HepG2 (cell line): ENCODE measurements around the gene SEPHS1. TPM values are rescaled to one million over a fixed set of nuclear protein-coding genes. Genes with fewer than 3 reads are reported as not detected.
A peak's percentile ranks its signal among the peaks of the same experiment; 100 is the strongest.

Experiments used
- ATAC-seq: fragments of 200-7000 bp; cut with Tn5 transposase; 3 replicates; pipeline ENCODE4 v1.9.1; 2020; ENCODE audit warnings: mild to moderate bottlenecking, moderate library complexity
- BruUV-seq: library from RNA; stranded (reverse); fragments of 400-500 nt; replicated peaks from 2 replicates; lab custom pipeline; 2021; lab: Mats Ljungman, UMichigan
- CTCF ChIA-PET: fragments of 300-600 bp; formaldehyde crosslinking; extraction: SDS; loops from one replicate; lab custom pipeline; 2021; ENCODE audit warnings: low total read pairs, inconsistent platforms, low intra/inter-chr PET ratio; lab: Yijun Ruan, JAX
- POLR2A ChIA-PET: fragments of 350-600 bp; sonication (Branson Sonifier 250); formaldehyde crosslinking; loops from one replicate; lab custom pipeline; 2020; ENCODE audit warnings: antibody characterized with exemption, inconsistent platforms; lab: Yijun Ruan, JAX
- DNase-seq: peaks from one replicate; pipeline ENCODE4 v3.0.0-alpha.2; 2015; ENCODE audit warnings: low spot score
- FAIRE-seq: peaks from 3 replicates; lab custom pipeline; 2011; peaks lifted over from hg19 to GRCh38; lab: Jason Lieb, UNC
- H2AFZ ChIP-seq: one replicate; pipeline ENCODE4 v1.6.1; 2011; ENCODE audit warnings: low read length, inconsistent platforms
- H3K27ac ChIP-seq: fragments of 300-600 bp; 3 replicates; pipeline ENCODE4 v1.8.0; 2011; ENCODE audit warnings: mixed run types, mild to moderate bottlenecking, mixed read lengths, low read length, inconsistent platforms; ENCODE audit not compliant: insufficient read depth; ENCODE audit errors: extremely low read length
- H3K27me3 ChIP-seq, 2 experiments: fragments of 200-600 bp in 1 of 2; 2 replicates in 1 of 2; 3 replicates in 1 of 2; pipeline versions ENCODE4 v1.6.0 to v1.8.0; 2011; ENCODE audit warnings: low read length in 2 of 2, mild to moderate bottlenecking in 2 of 2, moderate library complexity in 2 of 2, inconsistent platforms in 1 of 2; ENCODE audit not compliant: insufficient read depth in 2 of 2, control insufficient read depth in 1 of 2
- H3K36me3 ChIP-seq, 2 experiments: fragments of 200-600 bp in 1 of 2; replicated peaks in 1 of 2; 2 replicates in 1 of 2; 3 replicates in 1 of 2; pipeline versions ENCODE4 v1.5.1 to v1.8.0; 2011; ENCODE audit warnings: low read length in 2 of 2, inconsistent platforms in 1 of 2; ENCODE audit not compliant: insufficient read depth in 2 of 2, control insufficient read depth in 1 of 2
- H3K4me1 ChIP-seq: 2 replicates; pipeline ENCODE4 v1.5.1; 2012; ENCODE audit warnings: low read length, inconsistent platforms; ENCODE audit not compliant: insufficient read depth
- H3K4me2 ChIP-seq: 2 replicates; pipeline ENCODE4 v1.6.0; 2011; ENCODE audit warnings: low read depth, low read length, inconsistent platforms
- H3K4me3 ChIP-seq, 3 experiments: fragments of 200-600 bp in 1 of 3; sonication (generic), shearing (Covaris generic) in 1 of 3; replicated peaks in 1 of 3; 2 replicates each; pipeline ENCODE4 v1.5.1; 2011 to 2016; ENCODE audit warnings: low read length in 3 of 3, inconsistent platforms in 2 of 3, low read depth in 2 of 3, mild to moderate bottlenecking in 2 of 3, control low read depth in 1 of 3, mixed read lengths in 1 of 3; ENCODE audit not compliant: insufficient read depth in 1 of 3
- H3K79me2 ChIP-seq: one replicate; pipeline ENCODE4 v1.6.1; 2011; ENCODE audit warnings: low read length, inconsistent platforms; ENCODE audit not compliant: insufficient read depth
- H3K9ac ChIP-seq: 2 replicates; pipeline ENCODE4 v1.6.0; 2011; ENCODE audit warnings: mild to moderate bottlenecking, low read depth, low read length, inconsistent platforms; ENCODE audit not compliant: insufficient read depth
- H3K9me3 ChIP-seq: 2 replicates; pipeline ENCODE4 v1.5.1; 2012; ENCODE audit warnings: mild to moderate bottlenecking, low read length
- H4K20me1 ChIP-seq: 2 replicates; pipeline ENCODE4 v1.6.0; 2011; ENCODE audit warnings: inconsistent platforms, mild to moderate bottlenecking, low read length, moderate library complexity; ENCODE audit not compliant: insufficient read depth
- HDAC1 ChIP-seq: sonication (generic); formaldehyde crosslinking; IDR thresholded peaks from 2 replicates; pipeline ENCODE4 v1.5.1; 2020; ENCODE audit warnings: mild to moderate bottlenecking, missing genetic modification reagents
- HMG20B ChIP-seq: conservative IDR thresholded peaks from 2 replicates; pipeline ENCODE4 v1.6.1; 2016; ENCODE audit warnings: missing genetic modification reagents, missing compliant biosample characterization
- KAT7 ChIP-seq: IDR thresholded peaks from 2 replicates; pipeline ENCODE4 v1.6.1; 2018; ENCODE audit warnings: borderline replicate concordance, missing compliant biosample characterization
- MAX ChIP-seq: IDR thresholded peaks from 2 replicates; pipeline ENCODE4 v1.6.1; 2012; ENCODE audit warnings: inconsistent platforms
- MXD3 ChIP-seq: IDR thresholded peaks from 2 replicates; pipeline ENCODE4 v1.6.1; 2016; ENCODE audit warnings: mild to moderate bottlenecking, missing biosample characterization, missing genetic modification reagents
- PHF8 ChIP-seq: sonication (generic); formaldehyde crosslinking; IDR thresholded peaks from 2 replicates; pipeline ENCODE4 v1.5.0; 2020; ENCODE audit warnings: missing genetic modification reagents
- SALL1 ChIP-seq: sonication (generic); formaldehyde crosslinking; IDR thresholded peaks from 2 replicates; pipeline ENCODE4 v1.8.0; 2022; ENCODE audit warnings: mild to moderate bottlenecking, missing genetic modification reagents
- ZBTB38 ChIP-seq: sonication (generic); formaldehyde crosslinking; IDR thresholded peaks from 2 replicates; pipeline ENCODE4 v1.5.1; 2020; ENCODE audit warnings: mild to moderate bottlenecking, missing genetic modification reagents
- ZEB1 ChIP-seq: IDR thresholded peaks from 2 replicates; pipeline ENCODE4 v1.6.1; 2012; ENCODE audit warnings: mild to moderate bottlenecking, low read depth, inconsistent platforms; ENCODE audit not compliant: insufficient replicate concordance
- ZFX ChIP-seq: sonication (generic); formaldehyde crosslinking; IDR thresholded peaks from 2 replicates; pipeline ENCODE4 v1.4.0; 2020; ENCODE audit warnings: mild to moderate bottlenecking, low read depth, missing genetic modification reagents, moderate library complexity
- ZFY ChIP-seq: sonication (generic); formaldehyde crosslinking; IDR thresholded peaks from 2 replicates; pipeline ENCODE4 v1.4.0; 2020; ENCODE audit warnings: missing genetic modification reagents
- ZUFSP ChIP-seq: sonication (generic); formaldehyde crosslinking; IDR thresholded peaks from 2 replicates; pipeline ENCODE4 v1.9.0; 2021; ENCODE audit warnings: missing genetic modification reagents, mild to moderate bottlenecking, borderline replicate concordance
- WGBS: methylation state at CpG from one replicate; pipeline ENCODE4 v1.1.6; 2017; ENCODE audit warnings: low lambda C conversion rate; 5-methylcytosine and 5-hydroxymethylcytosine counted together
- in situ Hi-C: cut with HindIII; loops from 2 replicates; pipeline ENCODE4 v1.10.0; 2017; ENCODE audit warnings: low pct_unique_long_range_greater_than_20kb; ENCODE audit not compliant: extremely low pct_ligation_motif_present
- intact Hi-C: fragments of 100-400 bp; cut with micrococcal nuclease; formaldehyde crosslinking; loops from one replicate; pipeline ENCODE4 v1.10.0; 2022; ENCODE audit not compliant: unreplicated experiment
- polyA plus RNA-seq, 8 experiments: library from polyadenylated mRNA; depleted of rRNA in 3 of 8; stranded (reverse) in 7 of 8; unstranded in 1 of 8; fragments of >200 nt; fragmentation: Illumina TruSeq in 4 of 8; extraction: Trizol in 4 of 8; gene quantifications; 2 replicates each; pipeline versions ENCODE4 v1.2.1 to v1.2.3, GENCODE V29; 2011 to 2016; ENCODE audit warnings: low read depth in 4 of 8, missing spikeins in 1 of 8, mixed read lengths in 1 of 8; ENCODE audit not compliant: insufficient read depth in 1 of 8
- total RNA-seq, 5 experiments: library from RNA; depleted of rRNA; stranded (reverse); fragments of >200 nt; fragmentation: Illumina TruSeq; extraction: Trizol; gene quantifications; 2 replicates each; pipeline ENCODE4 v1.2.3, GENCODE V29; 2016; ENCODE audit warnings: low read depth in 1 of 5
- TF ChIP-seq, protein P1 (sequence below): sonication (generic); formaldehyde crosslinking; IDR thresholded peaks from 2 replicates; pipeline ENCODE4 v1.4.0; 2020; ENCODE audit warnings: mild to moderate bottlenecking, missing genetic modification reagents
- TF ChIP-seq, protein P2 (sequence below): sonication (generic); formaldehyde crosslinking; IDR thresholded peaks from 2 replicates; pipeline ENCODE4 v1.5.1; 2020; ENCODE audit warnings: mild to moderate bottlenecking, missing genetic modification reagents, moderate library complexity
- TF ChIP-seq, protein P3 (sequence below): sonication (generic); formaldehyde crosslinking; IDR thresholded peaks from 2 replicates; pipeline ENCODE4 v1.4.0; 2020; ENCODE audit warnings: missing genetic modification reagents

SEPHS1 gene
- total and polyA plus RNA-seq, 2 of the 13 experiments (the other 11 are each of a cell fraction or from before 2014, with no cell fraction given) = 57.8 to 61.5 TPM

- H3K27me3 ChIP-seq = no peaks in the 10 kb centered on the region
- H3K27ac ChIP-seq = peak overlapping the region; percentile 76
- DNase-seq = no peak
- H3K9ac ChIP-seq = peak overlapping the region; percentile 90
- H3K9me3 ChIP-seq = no peaks in the 10 kb centered on the region
- ChIA-PET POLR2A (no interaction called here), CTCF (no interaction called here)
- in situ Hi-C loops (no loop called here), intact Hi-C loops (loop anchor here (5.0 kb wide), 1 partner anchor 45 kb away; the partner anchor contains the start of gene PHYH)
- H3K4me1 ChIP-seq = peaks cover 39% of the 10 kb centered on the region
- FAIRE-seq = no peak
- H3K4me2 ChIP-seq = peak overlapping the region; percentile 80
- peaks cover 41% of the 10 kb centered on the region for H3K79me2 ChIP-seq
- peak overlapping the region; percentile 79 to 96 (median 86) for H3K4me3 ChIP-seq
- BruUV-seq = no TSS peak
- peaks cover 0 to 12% of the 10 kb centered on the region in 2 experiments; a peak in 1 of 5 replicates for H3K36me3 ChIP-seq
- no peaks in the 10 kb centered on the region for H4K20me1 ChIP-seq
- no peak overlapping the region for H2AFZ ChIP-seq
- peak; percentile 25 for ATAC-seq
- 2% methylated on average over 30 of the region's 47 CpGs for WGBS
- TF ChIP-seq ZUFSP (CRISPR knock-in tag) = no peak
- no peak for TF ChIP-seq ZEB1
- TF ChIP-seq, protein P1, sequence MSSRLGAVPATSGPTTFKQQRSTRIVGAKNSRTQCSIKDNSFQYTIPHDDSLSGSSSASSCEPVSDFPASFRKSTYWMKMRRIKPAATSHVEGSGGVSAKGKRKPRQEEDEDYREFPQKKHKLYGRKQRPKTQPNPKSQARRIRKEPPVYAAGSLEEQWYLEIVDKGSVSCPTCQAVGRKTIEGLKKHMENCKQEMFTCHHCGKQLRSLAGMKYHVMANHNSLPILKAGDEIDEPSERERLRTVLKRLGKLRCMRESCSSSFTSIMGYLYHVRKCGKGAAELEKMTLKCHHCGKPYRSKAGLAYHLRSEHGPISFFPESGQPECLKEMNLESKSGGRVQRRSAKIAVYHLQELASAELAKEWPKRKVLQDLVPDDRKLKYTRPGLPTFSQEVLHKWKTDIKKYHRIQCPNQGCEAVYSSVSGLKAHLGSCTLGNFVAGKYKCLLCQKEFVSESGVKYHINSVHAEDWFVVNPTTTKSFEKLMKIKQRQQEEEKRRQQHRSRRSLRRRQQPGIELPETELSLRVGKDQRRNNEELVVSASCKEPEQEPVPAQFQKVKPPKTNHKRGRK (CRISPR knock-in tag) = no peak
- 0 out of 2 replicates have a peak, but pooled peaks have one; percentile 62 for TF ChIP-seq KAT7
- no peak for TF ChIP-seq HMG20B
- 0 out of 2 replicates have a peak, but pooled peaks have one; percentile 28 for TF ChIP-seq MXD3 (CRISPR knock-in tag)
- TF ChIP-seq, protein P2, sequence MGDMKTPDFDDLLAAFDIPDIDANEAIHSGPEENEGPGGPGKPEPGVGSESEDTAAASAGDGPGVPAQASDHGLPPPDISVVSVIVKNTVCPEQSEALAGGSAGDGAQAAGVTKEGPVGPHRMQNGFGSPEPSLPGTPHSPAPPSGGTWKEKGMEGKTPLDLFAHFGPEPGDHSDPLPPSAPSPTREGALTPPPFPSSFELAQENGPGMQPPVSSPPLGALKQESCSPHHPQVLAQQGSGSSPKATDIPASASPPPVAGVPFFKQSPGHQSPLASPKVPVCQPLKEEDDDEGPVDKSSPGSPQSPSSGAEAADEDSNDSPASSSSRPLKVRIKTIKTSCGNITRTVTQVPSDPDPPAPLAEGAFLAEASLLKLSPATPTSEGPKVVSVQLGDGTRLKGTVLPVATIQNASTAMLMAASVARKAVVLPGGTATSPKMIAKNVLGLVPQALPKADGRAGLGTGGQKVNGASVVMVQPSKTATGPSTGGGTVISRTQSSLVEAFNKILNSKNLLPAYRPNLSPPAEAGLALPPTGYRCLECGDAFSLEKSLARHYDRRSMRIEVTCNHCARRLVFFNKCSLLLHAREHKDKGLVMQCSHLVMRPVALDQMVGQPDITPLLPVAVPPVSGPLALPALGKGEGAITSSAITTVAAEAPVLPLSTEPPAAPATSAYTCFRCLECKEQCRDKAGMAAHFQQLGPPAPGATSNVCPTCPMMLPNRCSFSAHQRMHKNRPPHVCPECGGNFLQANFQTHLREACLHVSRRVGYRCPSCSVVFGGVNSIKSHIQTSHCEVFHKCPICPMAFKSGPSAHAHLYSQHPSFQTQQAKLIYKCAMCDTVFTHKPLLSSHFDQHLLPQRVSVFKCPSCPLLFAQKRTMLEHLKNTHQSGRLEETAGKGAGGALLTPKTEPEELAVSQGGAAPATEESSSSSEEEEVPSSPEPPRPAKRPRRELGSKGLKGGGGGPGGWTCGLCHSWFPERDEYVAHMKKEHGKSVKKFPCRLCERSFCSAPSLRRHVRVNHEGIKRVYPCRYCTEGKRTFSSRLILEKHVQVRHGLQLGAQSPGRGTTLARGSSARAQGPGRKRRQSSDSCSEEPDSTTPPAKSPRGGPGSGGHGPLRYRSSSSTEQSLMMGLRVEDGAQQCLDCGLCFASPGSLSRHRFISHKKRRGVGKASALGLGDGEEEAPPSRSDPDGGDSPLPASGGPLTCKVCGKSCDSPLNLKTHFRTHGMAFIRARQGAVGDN (CRISPR knock-in tag) = peak; percentile 32
- TF ChIP-seq ZFY (CRISPR knock-in tag) = peak; percentile 73; the same call in 1 of the 2 replicates
- peak; percentile 58 for TF ChIP-seq PHF8 (CRISPR knock-in tag)
- peak; percentile 25; the same call in 1 of the 2 replicates for TF ChIP-seq HDAC1 (CRISPR knock-in tag)
- 0 out of 2 replicates have a peak, but pooled peaks have one; percentile 36 for TF ChIP-seq SALL1 (CRISPR knock-in tag)
- no peak for TF ChIP-seq ZBTB38 (CRISPR knock-in tag)
- TF ChIP-seq, protein P3, sequence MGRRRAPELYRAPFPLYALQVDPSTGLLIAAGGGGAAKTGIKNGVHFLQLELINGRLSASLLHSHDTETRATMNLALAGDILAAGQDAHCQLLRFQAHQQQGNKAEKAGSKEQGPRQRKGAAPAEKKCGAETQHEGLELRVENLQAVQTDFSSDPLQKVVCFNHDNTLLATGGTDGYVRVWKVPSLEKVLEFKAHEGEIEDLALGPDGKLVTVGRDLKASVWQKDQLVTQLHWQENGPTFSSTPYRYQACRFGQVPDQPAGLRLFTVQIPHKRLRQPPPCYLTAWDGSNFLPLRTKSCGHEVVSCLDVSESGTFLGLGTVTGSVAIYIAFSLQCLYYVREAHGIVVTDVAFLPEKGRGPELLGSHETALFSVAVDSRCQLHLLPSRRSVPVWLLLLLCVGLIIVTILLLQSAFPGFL = no peak
- 0 out of 2 replicates have a peak, but pooled peaks have one; percentile 13 for TF ChIP-seq MAX
- peak; percentile 46 for TF ChIP-seq ZFX
Measured at GRCh38 chr10:13347043-13347499, 1.0 kb downstream of the SEPHS1 start.
